Brain microvascular endothelial cell (primary cell): ENCODE data around the gene APBB1IP.

ENCODE experiments used
- DNase-seq: peaks from one replicate; pipeline ENCODE4 v3.0.0-alpha.2; 2020
- H3K27ac ChIP-seq: fragments of 250-450 bp; sonication (Bioruptor Pico); 2 replicates; pipeline ENCODE4 v1.5.1; 2020; ENCODE audit warnings: mild to moderate bottlenecking, moderate library complexity
- H3K27me3 ChIP-seq: fragments of 250-450 bp; sonication (Bioruptor Pico); replicated peaks from 2 replicates; pipeline ENCODE4 v1.5.1; 2020; ENCODE audit warnings: mild to moderate bottlenecking
- H3K36me3 ChIP-seq: fragments of 250-450 bp; sonication (Bioruptor Pico); replicated peaks from 2 replicates; pipeline ENCODE4 v1.5.1; 2020; ENCODE audit warnings: mild to moderate bottlenecking
- H3K4me3 ChIP-seq: 2 replicates; pipeline ENCODE4 v1.5.1; 2011; ENCODE audit warnings: low read depth, mild to moderate bottlenecking, control low read depth, low read length, moderate library complexity
- CTCF ChIP-seq: IDR thresholded peaks from 2 replicates; pipeline ENCODE4 v1.5.1; 2011; ENCODE audit warnings: low read depth, mild to moderate bottlenecking, moderate library complexity, low read length, control low read depth, inconsistent platforms; ENCODE audit errors: missing control alignments
- in situ Hi-C: cut with HindIII; loops from 2 replicates; pipeline ENCODE4 v1.10.0; 2017; ENCODE audit warnings: low sequenced_read_pairs, low pct_ligation_motif_present

The APBB1IP gene

DNA sequence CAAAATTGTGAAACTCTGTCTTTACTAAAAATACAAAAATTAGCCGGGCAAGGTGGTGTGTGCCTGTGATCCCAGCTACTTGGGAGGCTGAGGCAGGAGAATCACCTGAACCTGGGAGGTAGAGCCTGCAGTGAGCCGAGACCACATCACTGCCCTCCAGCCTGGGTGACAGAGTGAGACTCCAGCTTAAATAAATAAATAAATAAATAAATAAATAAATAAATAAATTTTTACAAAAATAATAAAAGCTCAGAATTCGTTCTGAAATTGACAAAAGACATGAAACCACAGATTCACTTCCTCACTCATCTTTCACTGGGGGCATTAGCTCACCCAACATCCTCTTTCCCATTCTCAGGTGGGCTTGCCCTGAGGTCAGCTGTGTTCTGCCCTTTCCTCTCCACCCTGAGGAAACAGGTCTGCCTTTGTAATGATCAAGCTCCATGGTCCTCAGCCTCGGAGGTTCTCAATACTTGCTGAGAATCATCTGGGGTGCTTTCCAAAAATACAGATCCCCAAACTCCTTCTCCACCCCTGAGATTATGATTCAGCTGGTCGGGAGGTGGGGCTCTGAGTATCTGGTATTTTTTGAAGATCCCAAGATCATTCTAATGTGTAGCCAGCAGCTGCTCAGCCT is 29.2 kb upstream of the APBB1IP start:
- TF ChIP-seq CTCF: no peak
- H3K27me3 ChIP-seq: no peaks in the 10 kb centered on the region
- H3K4me3 ChIP-seq: no peak overlapping the region
- H3K27ac ChIP-seq: no peak overlapping the region
- no peak for DNase-seq
- H3K36me3 ChIP-seq: no peaks in the 10 kb centered on the region
- in situ Hi-C loops: no loop called here

- Histone ChIP-seq H3K27me3 (no peaks in the 10 kb centered on the region), H3K36me3 (no peaks in the 10 kb centered on the region), H3K27ac (no peak overlapping the region), H3K4me3 (no peak overlapping the region)
- in situ Hi-C loops: no loop called here
- DNase-seq: no peak
- TF ChIP-seq CTCF: no peak
These were observed 27.8 kb upstream of the APBB1IP start for GRCh38 chr10:26410356-26410755.

DNA sequence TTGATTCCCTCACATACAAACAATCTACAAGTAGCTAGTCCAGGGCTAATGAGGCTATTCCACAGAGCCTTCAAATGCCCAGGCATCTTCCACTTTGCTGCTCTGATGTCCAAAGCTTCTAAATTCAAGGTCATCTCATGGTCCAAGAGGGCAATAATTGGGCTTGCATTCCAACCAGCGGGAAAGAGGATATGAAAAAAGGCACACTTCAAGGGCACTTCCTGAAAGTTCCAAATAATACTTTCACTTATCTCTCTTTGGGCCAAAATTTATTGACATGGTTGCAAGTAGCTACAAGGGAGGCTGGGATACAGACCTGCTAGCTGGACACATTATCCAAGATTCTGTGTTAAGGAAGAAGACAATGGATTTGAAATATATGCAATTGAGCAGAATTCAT is 25.2 kb upstream of the APBB1IP start:
- in situ Hi-C loops: no loop called here
- no peaks in the 10 kb centered on the region for H3K36me3 ChIP-seq
- H3K27me3 ChIP-seq: no peaks in the 10 kb centered on the region
- no peak for TF ChIP-seq CTCF
- no peak overlapping the region for H3K4me3 ChIP-seq
- DNase-seq: no peak
- no peak overlapping the region for H3K27ac ChIP-seq

DNA sequence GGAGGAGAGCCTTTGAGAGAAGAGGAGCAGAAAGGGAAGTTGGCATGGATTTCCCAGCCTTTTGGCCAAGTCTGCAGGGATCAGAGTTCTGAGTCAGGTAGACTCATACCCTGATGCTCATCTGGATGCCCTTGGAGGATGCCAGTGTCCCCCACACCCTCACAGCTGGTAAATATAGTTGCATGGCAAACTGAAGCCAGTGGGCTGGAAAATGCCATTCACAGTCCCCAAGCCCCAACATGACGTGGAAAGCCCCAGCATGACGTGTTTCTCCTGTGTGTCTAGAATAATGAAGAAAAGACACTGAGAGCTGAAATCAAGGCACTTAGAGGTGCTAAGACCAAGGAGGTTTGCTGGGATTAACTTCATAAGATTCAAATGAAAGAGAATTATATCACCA is 24.8 kb upstream of the APBB1IP start:
- in situ Hi-C loops: no loop called here
- Histone ChIP-seq H3K27me3 (no peaks in the 10 kb centered on the region), H3K4me3 (no peak overlapping the region), H3K27ac (no peak overlapping the region), H3K36me3 (no peaks in the 10 kb centered on the region)
- no peak for DNase-seq
- no peak for TF ChIP-seq CTCF

DNA sequence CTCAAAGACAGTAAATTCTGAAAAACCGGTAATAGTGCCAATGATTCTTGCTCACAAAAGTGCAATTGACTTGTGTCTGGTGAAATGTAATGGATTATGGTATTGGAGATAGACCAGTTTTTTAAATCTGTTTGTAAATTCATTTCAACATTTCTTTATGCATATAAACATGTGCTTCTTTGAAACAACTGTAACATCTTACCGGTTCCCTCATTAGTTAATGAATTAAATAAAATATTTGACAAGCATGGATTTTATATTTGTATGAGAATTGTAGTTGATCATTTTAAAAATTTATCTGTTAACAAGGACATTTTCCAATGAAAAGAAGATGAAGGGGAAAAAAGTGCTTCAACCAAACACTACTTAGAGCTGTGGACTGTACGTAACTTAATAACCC is 21.0 kb upstream of the APBB1IP start:
- Histone ChIP-seq H3K4me3 (no peak overlapping the region), H3K36me3 (no peaks in the 10 kb centered on the region), H3K27ac (no peak overlapping the region), H3K27me3 (no peaks in the 10 kb centered on the region)
- DNase-seq: no peak
- in situ Hi-C loops: no loop called here
- TF ChIP-seq CTCF: no peak

- H3K27ac ChIP-seq: no peak overlapping the region
- no peak for TF ChIP-seq CTCF
- no peaks in the 10 kb centered on the region for H3K27me3 ChIP-seq
- in situ Hi-C loops: no loop called here
- no peak for DNase-seq
- no peak overlapping the region for H3K4me3 ChIP-seq
- H3K36me3 ChIP-seq: no peaks in the 10 kb centered on the region
These were observed 15.2 kb upstream of the APBB1IP start for GRCh38 chr10:26422977-26423376.
